LNCaP clone FGC (cell line): Measurements from ENCODE around the gene ZNF732.
A peak's percentile ranks its signal among the peaks of the same experiment; 100 is the strongest.
"Not testable (repeated sequence)": the region's sequence is repeated elsewhere in the genome, so short reads cannot be mapped to it uniquely, and the experiment has no call there.

ENCODE experiments used
- DNase-seq: peaks from one replicate; pipeline ENCODE4 v3.0.0-alpha.2; 2011; ENCODE audit warnings: low read depth
- H3K4me3 ChIP-seq: 2 replicates; pipeline ENCODE4 v1.5.1; 2011; ENCODE audit warnings: mild to moderate bottlenecking, low read depth, low read length, control low read depth
- TF ChIP-seq, protein P1 (sequence below): IDR thresholded peaks from 2 replicates; pipeline ENCODE4 v1.5.1; 2012; ENCODE audit warnings: mild to moderate bottlenecking; ENCODE audit not compliant: control insufficient read depth, insufficient read depth; ENCODE audit errors: extremely low read depth

The ZNF732 gene

DNA sequence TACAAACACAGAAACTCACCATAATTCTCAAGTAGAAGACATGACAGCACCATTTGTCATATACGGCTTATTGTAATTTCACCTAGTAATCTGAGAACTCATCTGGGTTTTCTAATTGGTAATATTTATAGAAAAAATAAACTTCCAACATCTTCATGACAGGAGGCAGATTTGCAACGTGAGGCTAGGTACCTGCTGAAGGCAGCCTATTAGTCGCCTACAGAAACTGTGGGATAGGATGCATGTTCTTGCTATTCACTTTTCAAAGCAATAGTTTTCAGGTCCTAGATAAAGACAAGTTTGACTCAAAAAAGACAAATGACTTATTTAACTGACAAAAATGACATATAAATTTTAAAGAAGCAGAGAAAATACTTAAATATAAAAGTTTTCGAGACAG, 2.9 kb downstream of the ZNF732 start:
- TF ChIP-seq, protein P1, sequence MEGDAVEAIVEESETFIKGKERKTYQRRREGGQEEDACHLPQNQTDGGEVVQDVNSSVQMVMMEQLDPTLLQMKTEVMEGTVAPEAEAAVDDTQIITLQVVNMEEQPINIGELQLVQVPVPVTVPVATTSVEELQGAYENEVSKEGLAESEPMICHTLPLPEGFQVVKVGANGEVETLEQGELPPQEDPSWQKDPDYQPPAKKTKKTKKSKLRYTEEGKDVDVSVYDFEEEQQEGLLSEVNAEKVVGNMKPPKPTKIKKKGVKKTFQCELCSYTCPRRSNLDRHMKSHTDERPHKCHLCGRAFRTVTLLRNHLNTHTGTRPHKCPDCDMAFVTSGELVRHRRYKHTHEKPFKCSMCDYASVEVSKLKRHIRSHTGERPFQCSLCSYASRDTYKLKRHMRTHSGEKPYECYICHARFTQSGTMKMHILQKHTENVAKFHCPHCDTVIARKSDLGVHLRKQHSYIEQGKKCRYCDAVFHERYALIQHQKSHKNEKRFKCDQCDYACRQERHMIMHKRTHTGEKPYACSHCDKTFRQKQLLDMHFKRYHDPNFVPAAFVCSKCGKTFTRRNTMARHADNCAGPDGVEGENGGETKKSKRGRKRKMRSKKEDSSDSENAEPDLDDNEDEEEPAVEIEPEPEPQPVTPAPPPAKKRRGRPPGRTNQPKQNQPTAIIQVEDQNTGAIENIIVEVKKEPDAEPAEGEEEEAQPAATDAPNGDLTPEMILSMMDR = no peak
- H3K4me3 ChIP-seq = no peak overlapping the region
- DNase-seq = no peak

DNA sequence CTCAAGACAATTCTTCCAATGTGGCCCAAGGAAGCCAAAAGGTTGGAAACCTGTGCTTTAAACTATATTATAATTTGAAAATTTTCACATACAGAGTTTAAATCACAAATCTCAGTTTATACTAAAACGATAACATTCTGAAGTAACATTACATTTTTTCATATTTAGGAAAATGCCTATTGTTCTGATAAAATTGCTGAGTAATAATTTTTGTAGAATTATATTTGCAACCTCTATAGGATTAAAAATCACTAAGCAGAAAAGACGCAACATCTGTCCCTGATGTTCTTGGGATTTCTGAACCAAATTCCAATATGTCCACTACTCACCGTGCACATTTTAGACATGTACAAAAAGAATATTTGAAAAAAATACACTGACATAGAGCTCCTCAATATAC, 10.5 kb downstream of the ZNF732 start:
- no peak overlapping the region for H3K4me3 ChIP-seq
- TF ChIP-seq, protein P1 = no peak
- no peak for DNase-seq

DNA sequence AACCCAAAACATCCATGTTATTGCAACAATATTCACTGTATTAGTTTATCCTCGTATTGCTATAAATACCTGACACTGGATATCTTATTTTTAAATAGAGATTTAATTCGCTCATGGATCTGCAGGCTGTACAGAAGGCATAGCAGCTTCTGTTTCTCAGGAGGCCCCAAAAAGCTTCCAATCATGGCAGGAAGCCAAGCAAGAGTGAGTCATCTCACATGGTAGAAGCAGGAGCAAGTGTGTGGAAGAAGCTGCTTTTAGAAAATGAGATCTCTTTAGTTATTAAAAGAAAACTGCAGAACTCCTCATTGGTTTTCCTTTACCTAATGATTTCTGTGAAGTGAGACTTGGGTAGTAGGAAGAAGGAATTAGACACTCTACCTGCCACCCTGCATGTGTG, 16.4 kb downstream of the ZNF732 start:
- no peak for DNase-seq
- TF ChIP-seq, protein P1 = no peak
- H3K4me3 ChIP-seq = no peak overlapping the region

DNA sequence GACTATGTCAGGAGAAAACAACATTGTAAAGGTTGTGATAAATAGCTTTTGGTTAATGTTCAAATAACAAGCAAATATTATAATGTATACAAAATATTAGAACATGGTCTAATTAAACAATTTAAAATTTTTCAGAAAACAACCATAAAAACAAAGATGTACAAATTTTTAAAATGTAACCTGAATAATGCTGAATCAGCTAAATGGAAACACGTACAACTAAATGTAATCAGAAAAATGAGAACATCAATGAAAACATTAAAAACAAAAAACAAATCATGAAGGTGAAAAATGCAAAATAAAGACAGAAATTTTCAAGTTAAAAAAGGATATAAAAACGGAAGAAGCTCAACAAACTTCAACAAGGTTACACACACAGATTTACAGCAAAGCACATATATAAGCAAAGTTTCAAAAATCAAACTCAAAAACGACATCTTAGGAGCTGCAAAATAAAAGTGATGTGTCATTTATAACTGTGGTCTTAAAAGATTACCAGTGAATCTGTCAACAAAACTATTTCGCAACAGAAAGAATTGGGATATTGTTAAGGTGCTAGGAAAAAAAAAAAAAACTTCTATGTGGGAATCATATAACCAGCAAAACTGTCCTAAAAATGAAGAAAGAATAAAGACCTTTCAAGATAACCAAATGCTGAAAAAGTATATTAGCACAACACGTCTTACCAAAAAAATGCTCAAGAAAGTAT, 31.8 kb downstream of the ZNF732 start:
- TF ChIP-seq, protein P1 = no peak
- H3K4me3 ChIP-seq = no peak overlapping the region
- DNase-seq = no peak

DNA sequence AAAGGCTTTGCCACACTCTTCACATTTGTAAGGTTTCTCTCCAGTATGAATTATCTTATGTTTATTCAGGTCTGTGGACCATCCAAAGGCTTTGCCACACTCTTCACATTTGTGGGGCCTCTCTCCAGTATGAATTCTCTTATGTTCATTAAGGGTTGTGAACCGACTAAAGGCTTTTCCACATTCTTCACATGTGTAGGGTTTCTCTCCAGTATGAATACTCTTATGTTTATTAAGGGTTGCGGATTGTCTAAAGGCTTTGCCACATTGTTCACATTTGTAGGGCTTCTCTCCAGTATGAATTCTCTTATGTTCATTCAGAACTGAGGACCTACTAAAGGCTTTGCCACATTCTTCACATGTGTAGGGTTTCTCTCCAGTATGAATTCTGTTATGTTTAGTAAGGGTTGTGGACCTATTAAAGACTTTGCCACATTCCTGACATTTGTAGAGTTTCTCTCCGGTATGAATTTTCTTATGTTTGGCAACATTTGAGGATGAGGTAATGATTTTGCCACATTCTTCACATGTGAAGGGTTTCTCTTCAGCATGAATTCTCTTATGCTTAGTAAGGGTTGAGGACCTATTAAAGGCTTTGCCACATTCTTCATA, 33.7 kb downstream of the ZNF732 start:
- H3K4me3 ChIP-seq = no peak overlapping the region
- TF ChIP-seq, protein P1 = no peak
- DNase-seq = no peak

DNA sequence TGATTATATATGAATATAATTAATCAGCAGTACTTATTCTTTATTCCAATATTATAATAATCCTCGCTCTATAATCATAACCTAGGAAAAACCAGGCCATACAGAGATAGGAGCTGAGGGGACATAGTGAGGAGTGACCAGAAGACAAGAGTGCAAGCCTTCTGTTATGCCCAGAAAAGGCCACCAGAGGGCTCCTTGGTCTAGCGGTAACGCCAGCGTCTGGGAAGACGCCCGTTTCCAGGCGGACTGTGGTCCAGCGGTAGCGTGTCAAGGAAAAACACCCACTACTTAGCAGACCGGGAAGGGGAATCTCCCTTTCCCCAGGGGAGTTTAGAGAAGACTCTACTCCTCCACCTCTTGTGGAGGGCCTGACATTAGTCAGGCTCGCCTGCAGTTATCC, 46.0 kb downstream of the ZNF732 start:
- TF ChIP-seq, protein P1 = peak; percentile 44
- H3K4me3 ChIP-seq = not testable (repeated sequence)
- peak; percentile 4 for DNase-seq

DNA sequence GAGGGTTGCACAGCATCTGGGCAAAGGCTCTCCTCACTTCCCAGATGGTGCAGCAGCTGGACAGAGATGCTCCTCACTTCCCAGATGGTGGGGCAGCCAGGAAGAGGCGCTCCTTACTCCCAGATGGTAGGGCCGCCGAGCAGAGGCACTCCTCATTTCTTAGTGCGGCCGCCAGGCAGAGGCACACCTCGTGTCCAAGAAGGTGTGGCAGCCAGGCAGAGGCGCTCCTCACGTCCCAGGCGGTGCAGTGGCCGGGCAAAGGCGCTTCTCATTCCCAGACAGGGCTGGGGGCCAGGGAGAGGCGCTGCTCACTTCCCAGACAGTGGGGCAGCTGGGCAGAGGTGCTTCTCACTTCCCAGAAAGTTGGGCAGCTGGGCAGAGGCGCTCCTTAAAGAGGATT, 48.8 kb downstream of the ZNF732 start:
- no peak overlapping the region for H3K4me3 ChIP-seq
- no peak for DNase-seq
- TF ChIP-seq, protein P1 = no peak
